Neuronal stem cell (in vitro differentiated cells): Measurements from ENCODE around the gene KCNAB1.

Source experiments
- DNase-seq: peaks from one replicate; pipeline ENCODE4 v3.0.0-alpha.2; 2013; ENCODE audit warnings: low spot score
- H2AFZ ChIP-seq: one replicate; pipeline ENCODE4 v1.6.1; 2013; ENCODE audit warnings: mild to moderate bottlenecking, low read length, inconsistent platforms
- H2AK5ac ChIP-seq: 2 replicates; pipeline ENCODE4 v1.6.1; 2013; ENCODE audit warnings: low read depth, mild to moderate bottlenecking, inconsistent platforms, low read length, moderate library complexity, mixed read lengths
- H2BK120ac ChIP-seq: 2 replicates; pipeline ENCODE4 v1.6.1; 2013; ENCODE audit warnings: low read depth, mild to moderate bottlenecking, inconsistent platforms, low read length, moderate library complexity, mixed read lengths
- H2BK12ac ChIP-seq: one replicate; pipeline ENCODE4 v1.6.1; 2013; ENCODE audit warnings: low read length, inconsistent platforms
- H2BK15ac ChIP-seq: 2 replicates; pipeline ENCODE4 v1.6.1; 2013; ENCODE audit warnings: mild to moderate bottlenecking, low read length, inconsistent platforms, mixed read lengths
- H2BK5ac ChIP-seq: one replicate; pipeline ENCODE4 v1.6.1; 2013; ENCODE audit warnings: inconsistent platforms, mild to moderate bottlenecking, low read length, moderate library complexity
- H3K14ac ChIP-seq: one replicate; pipeline ENCODE4 v1.6.1; 2013; ENCODE audit warnings: low read length, inconsistent platforms
- H3K18ac ChIP-seq: 2 replicates; pipeline ENCODE4 v1.6.1; 2013; ENCODE audit warnings: low read length, inconsistent platforms
- H3K23ac ChIP-seq: 2 replicates; pipeline ENCODE4 v1.6.1; 2013; ENCODE audit warnings: low read depth, mild to moderate bottlenecking, mixed read lengths, low read length, inconsistent platforms; ENCODE audit not compliant: poor library complexity
- H3K27ac ChIP-seq: replicated peaks from 3 replicates; pipeline ENCODE4 v1.5.1; 2013; ENCODE audit warnings: low read length, inconsistent platforms
- H3K27me3 ChIP-seq, 3 experiments: 2 replicates each; pipeline ENCODE4 v1.6.1; 2013; ENCODE audit warnings: low read length in 3 of 3, mild to moderate bottlenecking in 2 of 3, inconsistent platforms in 1 of 3, low read depth in 1 of 3, mixed read lengths in 1 of 3, moderate library complexity in 1 of 3; ENCODE audit not compliant: control insufficient read depth in 3 of 3, insufficient read depth in 3 of 3
- H3K36me3 ChIP-seq, 2 donors: replicated peaks in 1 of 2; 2 replicates each; pipeline ENCODE4 v1.6.1; 2013; ENCODE audit warnings: low read length in 2 of 2; ENCODE audit not compliant: control insufficient read depth in 2 of 2, insufficient read depth in 2 of 2
- H3K4ac ChIP-seq: 2 replicates; pipeline ENCODE4 v1.6.1; 2013; ENCODE audit warnings: inconsistent platforms, mild to moderate bottlenecking, low read length, moderate library complexity
- H3K4me1 ChIP-seq, 2 donors: 1 replicate in 1 of 2; 2 replicates in 1 of 2; pipeline ENCODE4 v1.6.1; 2013; ENCODE audit warnings: low read length in 2 of 2, low read depth in 1 of 2; ENCODE audit not compliant: control insufficient read depth in 2 of 2, insufficient read depth in 1 of 2
- H3K4me2 ChIP-seq: one replicate; pipeline ENCODE4 v1.6.1; 2013; ENCODE audit warnings: mild to moderate bottlenecking, low read length, inconsistent platforms; ENCODE audit not compliant: insufficient read depth, poor library complexity, severe bottlenecking
- H3K4me3 ChIP-seq, 2 donors: 2 replicates each; pipeline ENCODE4 v1.5.1; 2013; ENCODE audit warnings: low read length in 2 of 2, mild to moderate bottlenecking in 2 of 2, inconsistent platforms in 1 of 2, moderate library complexity in 1 of 2
- H3K79me1 ChIP-seq: one replicate; pipeline ENCODE4 v1.6.1; 2013; ENCODE audit warnings: low read depth, mild to moderate bottlenecking, inconsistent platforms, low read length, moderate library complexity
- H3K9ac ChIP-seq: one replicate; pipeline ENCODE4 v1.6.1; 2013; ENCODE audit warnings: mild to moderate bottlenecking, low read depth, low read length, inconsistent platforms; ENCODE audit not compliant: poor library complexity
- H3K9me3 ChIP-seq, 2 donors: replicated peaks in 1 of 2; 2 replicates each; pipeline versions ENCODE3 to v1.6.1; 2013; ENCODE audit warnings: low read length in 2 of 2, mild to moderate bottlenecking in 2 of 2, inconsistent platforms in 1 of 2, low read depth in 1 of 2, mixed read lengths in 1 of 2, moderate library complexity in 1 of 2; ENCODE audit not compliant: control insufficient read depth in 2 of 2, insufficient read depth in 1 of 2
- H4K8ac ChIP-seq: one replicate; pipeline ENCODE4 v1.6.1; 2013; ENCODE audit warnings: low read depth, mild to moderate bottlenecking, inconsistent platforms, low read length, moderate library complexity
- H4K91ac ChIP-seq: one replicate; pipeline ENCODE4 v1.6.1; 2013; ENCODE audit warnings: low read length, low read depth, mild to moderate bottlenecking, inconsistent platforms; ENCODE audit not compliant: poor library complexity
- WGBS, 2 donors: extraction: QIAGEN DNeasy Blood & Tissue Kit; methylation state at CpG; one replicate each; pipeline ENCODE4 v1.1.7; 2013; ENCODE audit warnings: missing lambda C conversion rate in 2 of 2, mixed read lengths in 1 of 2; ENCODE audit not compliant: insufficient read length in 2 of 2, insufficient replicate concordance in 1 of 2; ENCODE audit errors: extremely low coverage in 2 of 2; 5-methylcytosine and 5-hydroxymethylcytosine counted together

Gene KCNAB1

GRCh38 chr3:156311930-156312329 lies 191.6 kb downstream of the KCNAB1 start:
- no peak overlapping the region for H3K4me3 ChIP-seq

GRCh38 chr3:156316076-156316475 lies 195.7 kb downstream of the KCNAB1 start:
- H2AFZ ChIP-seq, result no peak overlapping the region
- H3K36me3 ChIP-seq, result no peaks in the 10 kb centered on the region
- H3K27ac ChIP-seq, result no peak overlapping the region
- no peak overlapping the region for H2BK120ac ChIP-seq
- DNase-seq, result no peak
- H4K91ac ChIP-seq, result no peak overlapping the region
- H2AK5ac ChIP-seq, result no peak overlapping the region
- no peak overlapping the region for H3K9ac ChIP-seq
- no peaks in the 10 kb centered on the region for H3K9me3 ChIP-seq
- no peaks in the 10 kb centered on the region for H3K27me3 ChIP-seq
- no peaks in the 10 kb centered on the region for H3K79me1 ChIP-seq
- no peak overlapping the region for H3K4me3 ChIP-seq
- H3K23ac ChIP-seq, result no peak overlapping the region
- H2BK5ac ChIP-seq, result no peak overlapping the region
- no peaks in the 10 kb centered on the region for H3K4me1 ChIP-seq
- H3K14ac ChIP-seq, result no peak overlapping the region
- no peak overlapping the region for H3K4me2 ChIP-seq
- no peak overlapping the region for H4K8ac ChIP-seq
- no CpG with 5 or more reads among the region's 1 CpG for WGBS, 2 donors
- H3K4ac ChIP-seq, result no peak overlapping the region
- no peak overlapping the region for H3K18ac ChIP-seq
- H2BK12ac ChIP-seq, result no peak overlapping the region
- H2BK15ac ChIP-seq, result no peak overlapping the region

More at GRCh38 chr3:156311930-156312329, 191.6 kb downstream of the KCNAB1 start:
- Histone ChIP-seq H4K91ac (no peak overlapping the region), H3K27me3 (no peaks in the 10 kb centered on the region), H2BK5ac (no peak overlapping the region), H3K79me1 (no peaks in the 10 kb centered on the region), H3K23ac (no peak overlapping the region), H2AK5ac (no peak overlapping the region), H3K14ac (no peak overlapping the region), H3K18ac (no peak overlapping the region), H3K9me3 (no peaks in the 10 kb centered on the region), H2BK120ac (no peak overlapping the region), H3K9ac (no peak overlapping the region), H4K8ac (no peak overlapping the region), H3K4me2 (no peak overlapping the region), H2BK15ac (no peak overlapping the region), H3K36me3 (no peaks in the 10 kb centered on the region), H3K4me1 (no peaks in the 10 kb centered on the region), H3K27ac (no peak overlapping the region), H2BK12ac (no peak overlapping the region), H2AFZ (no peak overlapping the region), H3K4ac (no peak overlapping the region)
- WGBS, 2 donors, result no CpG with 5 or more reads among the region's 5 CpGs
- DNase-seq, result no peak

GRCh38 chr3:156317462-156318074 lies 197.2 kb downstream of the KCNAB1 start:
- H3K4me1 ChIP-seq, result peaks cover 0 to 3% of the 10 kb centered on the region in 2 donors

GRCh38 chr3:156321945-156322344 lies 201.6 kb downstream of the KCNAB1 start:
- Histone ChIP-seq H4K91ac (no peak overlapping the region), H3K4me3 (no peak overlapping the region), H3K18ac (no peak overlapping the region), H3K14ac (no peak overlapping the region), H2BK15ac (no peak overlapping the region), H3K4me1 (peaks cover 0 to 3% of the 10 kb centered on the region in 2 donors), H3K4ac (no peak overlapping the region), H3K27me3 (no peaks in the 10 kb centered on the region), H3K23ac (no peak overlapping the region), H2AFZ (no peak overlapping the region), H2BK12ac (no peak overlapping the region), H4K8ac (no peak overlapping the region), H2BK5ac (no peak overlapping the region), H3K27ac (no peak overlapping the region), H2BK120ac (no peak overlapping the region), H3K36me3 (no peaks in the 10 kb centered on the region), H3K9ac (no peak overlapping the region), H3K79me1 (no peaks in the 10 kb centered on the region), H3K4me2 (no peak overlapping the region), H2AK5ac (no peak overlapping the region), H3K9me3 (no peaks in the 10 kb centered on the region)
- no peak for DNase-seq
- no CpG with 5 or more reads among the region's 4 CpGs for WGBS, 2 donors

More at GRCh38 chr3:156317462-156318074, 197.2 kb downstream of the KCNAB1 start:
- Histone ChIP-seq H2BK15ac (no peak overlapping the region), H3K9ac (no peak overlapping the region), H3K4ac (no peak overlapping the region), H2BK12ac (no peak overlapping the region), H2AK5ac (no peak overlapping the region), H3K27me3 (no peaks in the 10 kb centered on the region), H3K4me3 (no peak overlapping the region), H4K8ac (no peak overlapping the region), H3K36me3 (no peaks in the 10 kb centered on the region), H3K27ac (no peak overlapping the region), H4K91ac (no peak overlapping the region), H2BK120ac (no peak overlapping the region), H3K18ac (no peak overlapping the region), H3K4me2 (no peak overlapping the region), H3K9me3 (no peaks in the 10 kb centered on the region), H2BK5ac (no peak overlapping the region), H3K79me1 (no peaks in the 10 kb centered on the region), H3K23ac (no peak overlapping the region), H3K14ac (no peak overlapping the region), H2AFZ (no peak overlapping the region)
- no peak for DNase-seq
- WGBS, 2 donors, result no CpG with 5 or more reads among the region's 4 CpGs
